Mononuclear cell (primary cell): ENCODE data around the gene HIVEP3. TPM values are rescaled to one million over a fixed set of nuclear protein-coding genes. Genes with fewer than 3 reads are reported as not detected.
A peak's percentile ranks its signal among the peaks of the same experiment; 100 is the strongest.
"Not testable (repeated sequence)": the region's sequence is repeated elsewhere in the genome, so short reads cannot be mapped to it uniquely, and the experiment has no call there.

Experiments used
- H3K27me3 ChIP-seq: 2 replicates; pipeline ENCODE4 v1.6.0; 2011; ENCODE audit warnings: low read length, control low read depth; ENCODE audit not compliant: insufficient read depth
- H3K4me1 ChIP-seq: 2 replicates; pipeline ENCODE4 v1.5.1; 2011; ENCODE audit warnings: mild to moderate bottlenecking, low read length, control low read depth; ENCODE audit not compliant: insufficient read depth
- H3K4me3 ChIP-seq: 2 replicates; pipeline ENCODE4 v1.5.1; 2011; ENCODE audit warnings: mild to moderate bottlenecking, low read length, moderate library complexity
- H3K9me3 ChIP-seq: 2 replicates; pipeline ENCODE4 v1.5.1; 2011; ENCODE audit warnings: low read depth, mild to moderate bottlenecking, control low read depth, low read length
- total RNA-seq: library from RNA; depleted of rRNA; stranded (reverse); fragments of >200 nt; gene quantifications from one replicate; pipeline ENCODE4 v1.2.3, GENCODE V29; 2012

The HIVEP3 gene
- 3.9 TPM for total RNA-seq

- peak within 1 kb of the TSS; percentile 40 for H3K4me3 ChIP-seq
- H3K9me3 ChIP-seq: no peaks in the 10 kb centered on the region
- peaks cover 58% of the 10 kb centered on the region for H3K4me1 ChIP-seq
- peaks cover 19% of the 10 kb centered on the region for H3K27me3 ChIP-seq
Measured at GRCh38 chr1:41918450-41919043, at the start of gene HIVEP3. HIVEP3 (minus strand) TSS chr1:41918922.

GRCh38 chr1:41964400-41964799 lies 45.7 kb upstream of the HIVEP3 start:
- Histone ChIP-seq H3K4me1 (no peaks in the 10 kb centered on the region), H3K9me3 (no peaks in the 10 kb centered on the region), H3K27me3 (no peaks in the 10 kb centered on the region), H3K4me3 (no peak overlapping the region)

GRCh38 chr1:41963636-41964035 lies 44.9 kb upstream of the HIVEP3 start:
- Histone ChIP-seq H3K4me3 (no peak overlapping the region), H3K4me1 (no peaks in the 10 kb centered on the region), H3K9me3 (no peaks in the 10 kb centered on the region), H3K27me3 (no peaks in the 10 kb centered on the region)

- Histone ChIP-seq H3K4me1 (no peaks in the 10 kb centered on the region), H3K4me3 (no peak overlapping the region), H3K27me3 (no peaks in the 10 kb centered on the region), H3K9me3 (no peaks in the 10 kb centered on the region)
Measured at GRCh38 chr1:41958015-41958673, 39.4 kb upstream of the HIVEP3 start.

- no peaks in the 10 kb centered on the region for H3K27me3 ChIP-seq
- no peak overlapping the region for H3K4me3 ChIP-seq
- H3K9me3 ChIP-seq: no peaks in the 10 kb centered on the region
- no peaks in the 10 kb centered on the region for H3K4me1 ChIP-seq
Measured at GRCh38 chr1:41957568-41957967, 38.8 kb upstream of the HIVEP3 start.

GRCh38 chr1:41955461-41956159 lies 36.9 kb upstream of the HIVEP3 start:
- Histone ChIP-seq H3K4me3 (no peak overlapping the region), H3K9me3 (no peaks in the 10 kb centered on the region), H3K27me3 (no peaks in the 10 kb centered on the region)

GRCh38 chr1:41954533-41954944 lies 35.8 kb upstream of the HIVEP3 start:
- no peaks in the 10 kb centered on the region for H3K9me3 ChIP-seq
- no peak overlapping the region for H3K4me3 ChIP-seq
- H3K27me3 ChIP-seq: no peaks in the 10 kb centered on the region
- H3K4me1 ChIP-seq: no peaks in the 10 kb centered on the region

More at GRCh38 chr1:41955461-41956159, 36.9 kb upstream of the HIVEP3 start:
- no peaks in the 10 kb centered on the region for H3K4me1 ChIP-seq

- H3K9me3 ChIP-seq: no peaks in the 10 kb centered on the region
- no peak overlapping the region for H3K4me3 ChIP-seq
- no peaks in the 10 kb centered on the region for H3K4me1 ChIP-seq
- no peaks in the 10 kb centered on the region for H3K27me3 ChIP-seq
Measured at GRCh38 chr1:41953291-41953690, 34.6 kb upstream of the HIVEP3 start.

- H3K9me3 ChIP-seq: no peaks in the 10 kb centered on the region
- no peak overlapping the region for H3K4me3 ChIP-seq
- no peaks in the 10 kb centered on the region for H3K27me3 ChIP-seq
- no peaks in the 10 kb centered on the region for H3K4me1 ChIP-seq
Measured at GRCh38 chr1:41952208-41952607, 33.5 kb upstream of the HIVEP3 start.

GRCh38 chr1:41951492-41951891 lies 32.8 kb upstream of the HIVEP3 start:
- not testable (repeated sequence) for H3K4me3 ChIP-seq, H3K27me3 ChIP-seq, H3K9me3 ChIP-seq, H3K4me1 ChIP-seq

GRCh38 chr1:41950820-41951219 lies 32.1 kb upstream of the HIVEP3 start:
- Histone ChIP-seq H3K4me1 (no peaks in the 10 kb centered on the region), H3K4me3 (no peak overlapping the region), H3K27me3 (no peaks in the 10 kb centered on the region), H3K9me3 (no peaks in the 10 kb centered on the region)

GRCh38 chr1:41945946-41946345 lies 27.2 kb upstream of the HIVEP3 start:
- H3K27me3 ChIP-seq, H3K4me1 ChIP-seq, H3K4me3 ChIP-seq, H3K9me3 ChIP-seq: not testable (repeated sequence)

GRCh38 chr1:41943717-41944116 lies 25.0 kb upstream of the HIVEP3 start:
- Histone ChIP-seq H3K27me3 (no peaks in the 10 kb centered on the region), H3K4me3 (no peak overlapping the region), H3K9me3 (no peaks in the 10 kb centered on the region), H3K4me1 (peaks cover 7% of the 10 kb centered on the region)

GRCh38 chr1:41942278-41942677 lies 23.6 kb upstream of the HIVEP3 start:
- Histone ChIP-seq H3K27me3 (no peaks in the 10 kb centered on the region), H3K9me3 (no peaks in the 10 kb centered on the region), H3K4me1 (peaks cover 7% of the 10 kb centered on the region), H3K4me3 (no peak overlapping the region)

- H3K4me1 ChIP-seq: peaks cover 7% of the 10 kb centered on the region
- no peaks in the 10 kb centered on the region for H3K9me3 ChIP-seq
- no peaks in the 10 kb centered on the region for H3K27me3 ChIP-seq
- no peak overlapping the region for H3K4me3 ChIP-seq
Measured at GRCh38 chr1:41941381-41941780, 22.7 kb upstream of the HIVEP3 start.
